ENCODE data around the gene CLCA1.

DNA sequence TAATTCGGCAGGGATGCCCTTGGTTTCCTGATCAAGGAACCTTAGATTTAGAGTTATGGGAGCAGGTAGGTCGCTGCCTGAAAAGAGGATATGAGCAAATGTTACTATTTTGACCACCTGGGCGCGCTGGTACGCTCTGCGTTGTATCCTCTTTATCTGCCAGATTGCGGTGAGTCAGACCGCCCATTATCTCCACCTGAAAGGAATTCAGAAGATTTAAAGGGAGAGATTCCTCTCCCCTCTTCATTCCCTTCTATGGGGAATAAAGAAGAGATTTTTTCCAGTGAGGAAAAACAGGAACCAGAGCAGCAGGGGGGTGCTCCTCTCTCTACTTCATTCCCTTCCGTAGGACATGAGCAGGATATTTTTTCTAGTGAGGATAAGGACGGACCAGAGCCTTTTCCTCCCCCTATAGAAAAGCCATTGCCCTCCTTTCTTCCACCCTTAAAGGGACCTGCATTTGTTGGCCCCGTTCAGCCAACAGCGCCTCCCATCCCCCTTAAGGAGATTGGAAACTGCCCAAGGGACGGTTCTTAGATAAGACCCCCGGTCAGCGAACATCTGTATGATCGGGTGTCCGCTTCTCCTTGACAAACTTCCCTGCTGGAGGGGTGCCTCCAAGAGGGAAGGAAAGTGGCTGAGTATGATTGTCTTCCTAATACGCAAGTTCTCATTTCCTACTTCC, 34.1 kb downstream of the CLCA1 start:
- TF ChIP-seq, protein P1, sequence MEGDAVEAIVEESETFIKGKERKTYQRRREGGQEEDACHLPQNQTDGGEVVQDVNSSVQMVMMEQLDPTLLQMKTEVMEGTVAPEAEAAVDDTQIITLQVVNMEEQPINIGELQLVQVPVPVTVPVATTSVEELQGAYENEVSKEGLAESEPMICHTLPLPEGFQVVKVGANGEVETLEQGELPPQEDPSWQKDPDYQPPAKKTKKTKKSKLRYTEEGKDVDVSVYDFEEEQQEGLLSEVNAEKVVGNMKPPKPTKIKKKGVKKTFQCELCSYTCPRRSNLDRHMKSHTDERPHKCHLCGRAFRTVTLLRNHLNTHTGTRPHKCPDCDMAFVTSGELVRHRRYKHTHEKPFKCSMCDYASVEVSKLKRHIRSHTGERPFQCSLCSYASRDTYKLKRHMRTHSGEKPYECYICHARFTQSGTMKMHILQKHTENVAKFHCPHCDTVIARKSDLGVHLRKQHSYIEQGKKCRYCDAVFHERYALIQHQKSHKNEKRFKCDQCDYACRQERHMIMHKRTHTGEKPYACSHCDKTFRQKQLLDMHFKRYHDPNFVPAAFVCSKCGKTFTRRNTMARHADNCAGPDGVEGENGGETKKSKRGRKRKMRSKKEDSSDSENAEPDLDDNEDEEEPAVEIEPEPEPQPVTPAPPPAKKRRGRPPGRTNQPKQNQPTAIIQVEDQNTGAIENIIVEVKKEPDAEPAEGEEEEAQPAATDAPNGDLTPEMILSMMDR (IDR thresholded peaks at IDR 0.05 in 2 of 3, conservative IDR thresholded peaks at IDR 0.05 in 1 of 3; ENCODE audit: borderline replicate concordance in 1 of 3, insufficient read depth in 1 of 3, low read depth in 2 of 3, low read length in 2 of 3) = no peak
- no peak for TF ChIP-seq ZNF274 (IDR thresholded peaks at IDR 0.05; ENCODE audit: low read depth, low read length)
